Left renal pelvis (tissue), 4 donors: ENCODE results near the gene TMPRSS11A. TPM values are rescaled to one million over a fixed set of nuclear protein-coding genes. Genes with fewer than 3 reads are reported as not detected.

Experiments
- DNase-seq, 4 donors: peaks; one replicate each; pipeline ENCODE4 v3.0.0-alpha.2; 2013; ENCODE audit warnings: low read depth in 4 of 4, low spot score in 3 of 4
- polyA plus RNA-seq, 4 donors: library from polyadenylated mRNA; unstranded; fragments of 120-200 nt; gene quantifications; one replicate each; pipeline ENCODE4 v1.2.1, GENCODE V29; 2013; ENCODE audit not compliant: insufficient read length in 4 of 4

The TMPRSS11A gene
- polyA plus RNA-seq, 4 donors: 0.12 TPM; not detected in 3

DNA sequence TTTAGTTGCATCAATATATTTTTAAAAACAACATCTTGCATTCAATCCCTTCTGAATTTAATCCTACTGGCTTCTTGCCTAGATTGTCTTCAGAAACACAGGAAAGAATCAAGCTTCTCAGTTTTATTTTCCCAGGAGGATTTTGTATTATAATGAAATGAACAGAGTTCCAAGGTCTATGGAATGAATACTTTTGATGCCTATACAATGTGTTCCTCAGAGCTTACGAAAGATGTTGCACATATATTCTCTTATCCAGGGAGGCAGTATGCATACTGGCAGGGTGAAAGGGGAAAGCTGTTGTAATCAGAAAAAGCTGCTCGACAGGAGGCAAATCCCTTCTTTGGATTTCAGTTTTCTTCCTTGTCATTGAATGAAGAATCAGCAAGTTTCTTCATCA lies 88.3 kb downstream of the TMPRSS11A start:
- DNase-seq: no peak

DNA sequence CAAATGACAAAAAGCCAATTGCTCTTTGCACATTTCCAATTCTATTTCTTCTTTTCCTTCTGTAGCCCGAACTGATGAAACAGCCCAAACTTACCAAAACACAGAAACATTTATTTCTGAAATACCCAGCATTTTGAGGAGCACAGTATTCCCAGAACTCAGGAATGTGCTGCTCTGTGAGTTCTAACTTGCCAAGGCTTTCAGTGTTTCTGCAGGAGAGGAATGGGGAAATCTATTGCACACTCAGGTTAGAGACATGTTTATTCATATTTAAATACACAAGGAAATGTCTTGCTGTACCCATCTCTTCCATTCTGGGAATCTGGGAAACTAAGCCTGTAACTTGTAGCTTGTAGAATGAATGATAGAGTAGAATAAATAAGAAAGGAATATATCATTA lies 90.2 kb downstream of the TMPRSS11A start:
- DNase-seq: no peak

- no peak for DNase-seq
These were observed 91.4 kb downstream of the TMPRSS11A start for GRCh38 chr4:67871867-67872266.

- DNase-seq: no peak
These were observed 93.6 kb downstream of the TMPRSS11A start for GRCh38 chr4:67869580-67870190.

DNA sequence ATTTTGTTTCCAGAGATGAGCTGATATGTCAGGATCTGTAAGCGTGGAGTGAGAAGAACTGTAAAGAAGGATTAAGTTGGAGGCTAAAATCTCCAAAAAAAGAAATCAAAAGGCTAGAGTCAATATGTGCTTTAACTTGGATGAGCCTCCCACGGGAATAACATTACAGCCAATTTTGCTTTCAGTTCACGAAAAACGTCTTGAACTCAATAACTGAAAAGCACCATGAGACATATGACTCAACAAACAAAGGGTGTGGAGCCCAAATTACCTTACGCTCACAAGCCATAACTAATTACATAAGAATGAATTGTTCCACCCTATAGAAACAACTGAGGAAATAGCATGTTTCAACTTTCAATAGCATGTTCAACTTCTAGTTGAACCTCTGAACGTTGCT lies 101.8 kb downstream of the TMPRSS11A start:
- no peak for DNase-seq

Other genes with a start within 250 kb of the TMPRSS11A start
- 1 to 10 TPM in 1 of 4 donors, under 1 TPM in 3; 0.31 to 1.0 (median 0.50) TPM for gene GNRHR, start 209.1 kb downstream of the TMPRSS11A start, polyA plus RNA-seq
- under 1 TPM in 1 of 4 donors, not detected in 3; 0.24 TPM for gene TMPRSS11D, start 79.5 kb downstream of the TMPRSS11A start, polyA plus RNA-seq
- not detected for gene TMPRSS11F, start 166.4 kb upstream of the TMPRSS11A start, polyA plus RNA-seq